GM12878 (cell line): ENCODE measurements around the gene ST7. TPM values are rescaled to one million over a fixed set of nuclear protein-coding genes. Genes with fewer than 3 reads are reported as not detected.
"Not testable (repeated sequence)": the region's sequence is repeated elsewhere in the genome, so short reads cannot be mapped to it uniquely, and the experiment has no call there.

ENCODE experiments used
- ATAC-seq: fragments of 200-7000 bp; cut with Tn5 transposase; 3 replicates; pipeline ENCODE4 v1.9.1; 2020; ENCODE audit warnings: mild to moderate bottlenecking, moderate library complexity
- BruUV-seq: library from RNA; stranded (reverse); fragments of 400-500 nt; replicated peaks from 2 replicates; lab custom pipeline; 2021; lab: Mats Ljungman, UMichigan
- CTCF ChIA-PET: fragments of 300-600 bp; sonication (Branson Sonifier 250); formaldehyde crosslinking; extraction: SDS; loops from one replicate; lab custom pipeline; 2021; ENCODE audit warnings: inconsistent platforms; lab: Yijun Ruan, JAX
- POLR2A ChIA-PET: fragments of 350-600 bp; formaldehyde crosslinking; extraction: SDS; loops from one replicate; lab custom pipeline; 2021; ENCODE audit warnings: inconsistent platforms; lab: Charles Lee
- RAD21 ChIA-PET: fragments of 300-600 bp; sonication (Branson Sonifier 250); formaldehyde crosslinking; loops from one replicate; lab custom pipeline; 2023; ENCODE audit warnings: antibody characterized with exemption; ENCODE audit not compliant: unreplicated experiment; lab: Charles Lee
- SMC1A ChIA-PET: fragments of 300-600 bp; sonication (Branson Sonifier 250); formaldehyde crosslinking; loops from one replicate; lab custom pipeline; 2023; ENCODE audit not compliant: unreplicated experiment, uncharacterized antibody; lab: Charles Lee
- DNase-seq: peaks from one replicate; pipeline ENCODE4 v3.0.0-alpha.2; 2011; ENCODE audit warnings: low read depth, low spot score
- FAIRE-seq: peaks from 3 replicates; lab custom pipeline; 2011; peaks lifted over from hg19 to GRCh38; lab: Jason Lieb, UNC
- H2AFZ ChIP-seq: 2 replicates; pipeline ENCODE4 v1.6.0; 2011; ENCODE audit warnings: low read depth, low read length, control low read depth; ENCODE audit not compliant: control insufficient read depth
- H3K27ac ChIP-seq: 2 replicates; pipeline ENCODE4 v1.5.1; 2011; ENCODE audit warnings: control low read depth; ENCODE audit not compliant: control insufficient read depth, insufficient read depth
- H3K27me3 ChIP-seq, 2 experiments: replicated peaks in 1 of 2; 2 replicates each; pipeline versions ENCODE4 v1.6.0 to v1.6.1; 2011; ENCODE audit warnings: low read length in 1 of 2; ENCODE audit not compliant: control insufficient read depth in 2 of 2, insufficient read depth in 2 of 2
- H3K36me3 ChIP-seq, 2 experiments: 2 replicates each; pipeline ENCODE4 v1.5.1; 2011; ENCODE audit warnings: low read length in 1 of 2; ENCODE audit not compliant: control insufficient read depth in 2 of 2, insufficient read depth in 2 of 2
- H3K4me1 ChIP-seq: 2 replicates; pipeline ENCODE4 v1.6.1; 2011; ENCODE audit warnings: mild to moderate bottlenecking, low read length, moderate library complexity, mixed read lengths; ENCODE audit not compliant: control insufficient read depth, insufficient read depth
- H3K4me2 ChIP-seq: 2 replicates; pipeline ENCODE4 v1.6.0; 2011; ENCODE audit warnings: control low read depth; ENCODE audit not compliant: control insufficient read depth, insufficient read depth
- H3K4me3 ChIP-seq: fragments of 200-600 bp; sonication (generic); 2 replicates; pipeline ENCODE4 v1.5.1; 2016
- H3K79me2 ChIP-seq: 2 replicates; pipeline ENCODE4 v1.6.0; 2011; ENCODE audit warnings: low read length; ENCODE audit not compliant: control insufficient read depth, insufficient read depth
- H3K9ac ChIP-seq: 2 replicates; pipeline ENCODE4 v1.8.0; 2011; ENCODE audit warnings: low read length, control low read depth, mixed read lengths; ENCODE audit not compliant: control insufficient read depth, insufficient read depth
- H3K9me3 ChIP-seq: replicated peaks from 3 replicates; pipeline ENCODE4 v1.5.1; 2011; ENCODE audit warnings: mild to moderate bottlenecking, low read length; ENCODE audit not compliant: control insufficient read depth, insufficient read depth
- H4K20me1 ChIP-seq: 2 replicates; pipeline ENCODE4 v1.6.0; 2011; ENCODE audit not compliant: control insufficient read depth, insufficient read depth
- KLF5 ChIP-seq: fragments of 450-650 bp; IDR thresholded peaks from 2 replicates; pipeline ENCODE4 v1.6.1; 2014; ENCODE audit warnings: mild to moderate bottlenecking; ENCODE audit not compliant: partially characterized antibody
- NBN ChIP-seq: fragments of 450-650 bp; IDR thresholded peaks from 2 replicates; pipeline ENCODE4 v1.6.1; 2016
- NFYA ChIP-seq: IDR thresholded peaks from 2 replicates; pipeline ENCODE4 v1.6.1; 2011; ENCODE audit warnings: low read depth, mild to moderate bottlenecking, low read length, improper control_type of control experiment, borderline replicate concordance
- YBX1 ChIP-seq: fragments of 450-650 bp; IDR thresholded peaks from 2 replicates; pipeline ENCODE4 v1.6.1; 2016; ENCODE audit warnings: antibody characterized with exemption
- WGBS: methylation state at CpG from one replicate; pipeline ENCODE4 v1.1.6; 2016; ENCODE audit warnings: low lambda C conversion rate; ENCODE audit not compliant: insufficient replicate concordance, insufficient coverage; ENCODE audit errors: missing lambda C conversion rate; 5-methylcytosine and 5-hydroxymethylcytosine counted together
- in situ Hi-C: fragments of 300-500 bp; cut with MboI; formaldehyde crosslinking; loops from 9 replicates; pipeline ENCODE4 v1.14.3; 2018; ENCODE audit warnings: mixed read lengths
- intact Hi-C: fragments of 100-400 bp; cut with micrococcal nuclease; formaldehyde crosslinking; loops from one replicate; pipeline ENCODE4 v1.14.2; 2022; ENCODE audit not compliant: unreplicated experiment
- polyA plus RNA-seq, 11 experiments: library from polyadenylated mRNA; depleted of rRNA in 4 of 11; unstranded in 6 of 11; stranded (reverse) in 5 of 11; fragments of >200 nt; fragmentation: Nextera tagmentation in 4 of 11; fragmentation: Illumina TruSeq in 1 of 11; extraction: Ambion mirVana in 4 of 11; extraction: Trizol in 1 of 11; gene quantifications; 1 replicate in 1 of 11; 2 replicates in 10 of 11; pipeline versions ENCODE4 v1.2.1 to v1.2.3, GENCODE V29; 2011 to 2016; ENCODE audit warnings: inconsistent platforms in 2 of 11, missing spikeins in 2 of 11, low read depth in 1 of 11
- total RNA-seq, 4 experiments: library from RNA; depleted of rRNA in 3 of 4; stranded (reverse); fragments of >200 nt in 3 of 4; fragmentation: Illumina TruSeq in 1 of 4; extraction: Trizol in 1 of 4; gene quantifications; 2 replicates each; pipeline versions ENCODE4 v1.2.1 to v1.2.3, GENCODE V29; 2013 to 2021
- TF ChIP-seq, protein P1 (sequence below): IDR thresholded peaks from 2 replicates; pipeline ENCODE4 v1.6.1; 2012; ENCODE audit warnings: improper control_type of control experiment, low read depth, low read length; ENCODE audit not compliant: insufficient replicate concordance
- TF ChIP-seq, protein P2 (sequence below): IDR thresholded peaks from 2 replicates; pipeline ENCODE4 v1.6.1; 2012; ENCODE audit warnings: mild to moderate bottlenecking, low read depth, low read length

ST7 gene
- total and polyA plus RNA-seq, 10 of the 15 experiments (the other 5 are each of a cell fraction or from before 2014, with no cell fraction given) = 27.7 to 76.4 (median 53.6) TPM

DNA sequence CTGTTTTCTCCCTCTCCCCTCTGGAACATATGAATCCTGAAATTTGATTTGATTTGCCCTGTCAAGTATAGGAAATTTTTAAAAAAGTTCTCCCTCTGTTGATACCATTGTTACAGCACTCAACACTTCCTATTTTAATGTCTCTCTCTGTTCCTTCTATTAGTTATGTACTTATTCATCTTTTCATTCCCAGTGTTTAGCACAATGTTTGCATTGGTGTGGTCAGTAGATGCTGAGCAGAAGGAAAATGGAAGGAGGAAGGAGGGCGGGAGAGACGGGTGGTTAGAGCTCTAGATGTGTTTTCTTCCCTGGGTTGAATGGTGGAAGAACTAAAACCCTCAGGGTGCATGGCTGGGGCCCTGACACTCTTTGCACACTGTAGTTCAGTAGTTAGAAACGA is 290.1 kb downstream of the ST7 start (continued):
- no peak for TF ChIP-seq YBX1

DNA sequence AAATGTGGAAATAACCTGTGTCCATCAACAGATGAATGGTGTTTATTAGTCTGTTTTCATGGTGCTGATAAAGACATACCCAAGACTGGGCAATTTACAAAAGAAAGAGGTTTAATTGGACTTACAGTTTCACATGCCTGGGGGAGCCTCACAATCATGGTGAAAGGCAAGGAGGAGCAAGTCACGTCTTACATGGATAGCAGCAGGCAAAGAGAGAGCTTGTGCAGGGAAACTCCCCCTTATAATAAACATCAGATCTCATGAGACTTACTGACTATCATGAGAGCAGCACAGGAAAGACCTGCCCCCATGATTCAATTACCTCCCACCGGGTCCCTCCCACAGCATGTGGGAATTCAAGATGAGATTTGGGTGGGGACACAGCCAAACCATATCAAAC is 292.4 kb downstream of the ST7 start:
- WGBS = 44% methylated on average over 2 of the region's 2 CpGs
- FAIRE-seq, H2AFZ ChIP-seq, BruUV-seq, POLR2A ChIA-PET, H3K4me1 ChIP-seq, ATAC-seq, H3K79me2 ChIP-seq, H3K27ac ChIP-seq, H3K4me3 ChIP-seq, in situ Hi-C loops, H3K9me3 ChIP-seq, H3K9ac ChIP-seq, CTCF ChIA-PET, H3K36me3 ChIP-seq, H3K27me3 ChIP-seq, RAD21 ChIA-PET, DNase-seq, intact Hi-C loops, H4K20me1 ChIP-seq, H3K4me2 ChIP-seq: not testable (repeated sequence)
- TF ChIP-seq KLF5 = peak; percentile 40
- SMC1A ChIA-PET = interaction anchor here (0.9 kb wide), 1 partner anchor 14 kb away, joined by 3 read pairs; no protein-coding TSS in a partner anchor

DNA sequence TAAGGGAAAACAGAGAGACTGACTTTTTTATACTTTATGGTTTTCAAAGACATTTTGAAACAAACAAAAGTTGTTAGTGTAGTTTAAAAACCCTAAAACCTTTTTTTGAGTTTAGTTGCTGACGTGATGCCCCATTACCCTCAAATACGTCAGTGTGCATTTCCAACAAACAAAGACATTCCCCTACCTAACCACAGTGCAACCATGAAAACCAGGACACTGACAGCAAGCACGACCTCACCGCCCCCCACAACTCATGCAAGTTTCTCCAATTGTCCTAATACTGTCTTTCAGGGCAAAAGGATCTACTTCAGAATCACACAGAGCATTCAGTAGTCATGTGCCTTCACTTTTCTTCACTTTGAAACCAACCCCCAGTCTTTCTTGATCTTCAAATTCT is 294.5 kb downstream of the ST7 start:
- CTCF ChIA-PET = no interaction called here
- RAD21 ChIA-PET = interaction anchor here (0.9 kb wide), 1 partner anchor 17 kb away, joined by 3 read pairs; no protein-coding TSS in a partner anchor
- DNase-seq = no peak
- in situ Hi-C loops (no loop called here), intact Hi-C loops (no loop called here)
- no TSS peak for BruUV-seq
- peaks cover 2% of the 10 kb centered on the region; the same call in 2 of the 3 replicates for H3K9me3 ChIP-seq
- POLR2A ChIA-PET = no interaction called here
- no peak overlapping the region for H3K4me3 ChIP-seq
- peaks cover 4% of the 10 kb centered on the region for H3K4me1 ChIP-seq
- H3K79me2 ChIP-seq = no peaks in the 10 kb centered on the region
- H2AFZ ChIP-seq = no peak overlapping the region
- no peaks in the 10 kb centered on the region for H3K27me3 ChIP-seq
- no peak overlapping the region for H3K9ac ChIP-seq
- SMC1A ChIA-PET = interaction anchor here (1.0 to 1.4 kb wide), 3 partner anchors 10 to 19 kb away, joined by 3 to 6 read pairs (median 4); no protein-coding TSS in a partner anchor
- no peak for FAIRE-seq
- 0% methylated on average over 4 of the region's 4 CpGs for WGBS
- no peak overlapping the region for H3K27ac ChIP-seq
- ATAC-seq = peak; percentile 11; the same call in 1 of the 3 replicates
- no peaks in the 10 kb centered on the region for H3K36me3 ChIP-seq
- H4K20me1 ChIP-seq = no peaks in the 10 kb centered on the region
- no peak overlapping the region for H3K4me2 ChIP-seq
- no peak for TF ChIP-seq NBN
- TF ChIP-seq, protein P1, sequence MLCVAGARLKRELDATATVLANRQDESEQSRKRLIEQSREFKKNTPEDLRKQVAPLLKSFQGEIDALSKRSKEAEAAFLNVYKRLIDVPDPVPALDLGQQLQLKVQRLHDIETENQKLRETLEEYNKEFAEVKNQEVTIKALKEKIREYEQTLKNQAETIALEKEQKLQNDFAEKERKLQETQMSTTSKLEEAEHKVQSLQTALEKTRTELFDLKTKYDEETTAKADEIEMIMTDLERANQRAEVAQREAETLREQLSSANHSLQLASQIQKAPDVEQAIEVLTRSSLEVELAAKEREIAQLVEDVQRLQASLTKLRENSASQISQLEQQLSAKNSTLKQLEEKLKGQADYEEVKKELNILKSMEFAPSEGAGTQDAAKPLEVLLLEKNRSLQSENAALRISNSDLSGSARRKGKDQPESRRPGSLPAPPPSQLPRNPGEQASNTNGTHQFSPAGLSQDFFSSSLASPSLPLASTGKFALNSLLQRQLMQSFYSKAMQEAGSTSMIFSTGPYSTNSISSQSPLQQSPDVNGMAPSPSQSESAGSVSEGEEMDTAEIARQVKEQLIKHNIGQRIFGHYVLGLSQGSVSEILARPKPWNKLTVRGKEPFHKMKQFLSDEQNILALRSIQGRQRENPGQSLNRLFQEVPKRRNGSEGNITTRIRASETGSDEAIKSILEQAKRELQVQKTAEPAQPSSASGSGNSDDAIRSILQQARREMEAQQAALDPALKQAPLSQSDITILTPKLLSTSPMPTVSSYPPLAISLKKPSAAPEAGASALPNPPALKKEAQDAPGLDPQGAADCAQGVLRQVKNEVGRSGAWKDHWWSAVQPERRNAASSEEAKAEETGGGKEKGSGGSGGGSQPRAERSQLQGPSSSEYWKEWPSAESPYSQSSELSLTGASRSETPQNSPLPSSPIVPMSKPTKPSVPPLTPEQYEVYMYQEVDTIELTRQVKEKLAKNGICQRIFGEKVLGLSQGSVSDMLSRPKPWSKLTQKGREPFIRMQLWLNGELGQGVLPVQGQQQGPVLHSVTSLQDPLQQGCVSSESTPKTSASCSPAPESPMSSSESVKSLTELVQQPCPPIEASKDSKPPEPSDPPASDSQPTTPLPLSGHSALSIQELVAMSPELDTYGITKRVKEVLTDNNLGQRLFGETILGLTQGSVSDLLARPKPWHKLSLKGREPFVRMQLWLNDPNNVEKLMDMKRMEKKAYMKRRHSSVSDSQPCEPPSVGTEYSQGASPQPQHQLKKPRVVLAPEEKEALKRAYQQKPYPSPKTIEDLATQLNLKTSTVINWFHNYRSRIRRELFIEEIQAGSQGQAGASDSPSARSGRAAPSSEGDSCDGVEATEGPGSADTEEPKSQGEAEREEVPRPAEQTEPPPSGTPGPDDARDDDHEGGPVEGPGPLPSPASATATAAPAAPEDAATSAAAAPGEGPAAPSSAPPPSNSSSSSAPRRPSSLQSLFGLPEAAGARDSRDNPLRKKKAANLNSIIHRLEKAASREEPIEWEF = no peak
- no peak for TF ChIP-seq NFYA
- TF ChIP-seq, protein P2, sequence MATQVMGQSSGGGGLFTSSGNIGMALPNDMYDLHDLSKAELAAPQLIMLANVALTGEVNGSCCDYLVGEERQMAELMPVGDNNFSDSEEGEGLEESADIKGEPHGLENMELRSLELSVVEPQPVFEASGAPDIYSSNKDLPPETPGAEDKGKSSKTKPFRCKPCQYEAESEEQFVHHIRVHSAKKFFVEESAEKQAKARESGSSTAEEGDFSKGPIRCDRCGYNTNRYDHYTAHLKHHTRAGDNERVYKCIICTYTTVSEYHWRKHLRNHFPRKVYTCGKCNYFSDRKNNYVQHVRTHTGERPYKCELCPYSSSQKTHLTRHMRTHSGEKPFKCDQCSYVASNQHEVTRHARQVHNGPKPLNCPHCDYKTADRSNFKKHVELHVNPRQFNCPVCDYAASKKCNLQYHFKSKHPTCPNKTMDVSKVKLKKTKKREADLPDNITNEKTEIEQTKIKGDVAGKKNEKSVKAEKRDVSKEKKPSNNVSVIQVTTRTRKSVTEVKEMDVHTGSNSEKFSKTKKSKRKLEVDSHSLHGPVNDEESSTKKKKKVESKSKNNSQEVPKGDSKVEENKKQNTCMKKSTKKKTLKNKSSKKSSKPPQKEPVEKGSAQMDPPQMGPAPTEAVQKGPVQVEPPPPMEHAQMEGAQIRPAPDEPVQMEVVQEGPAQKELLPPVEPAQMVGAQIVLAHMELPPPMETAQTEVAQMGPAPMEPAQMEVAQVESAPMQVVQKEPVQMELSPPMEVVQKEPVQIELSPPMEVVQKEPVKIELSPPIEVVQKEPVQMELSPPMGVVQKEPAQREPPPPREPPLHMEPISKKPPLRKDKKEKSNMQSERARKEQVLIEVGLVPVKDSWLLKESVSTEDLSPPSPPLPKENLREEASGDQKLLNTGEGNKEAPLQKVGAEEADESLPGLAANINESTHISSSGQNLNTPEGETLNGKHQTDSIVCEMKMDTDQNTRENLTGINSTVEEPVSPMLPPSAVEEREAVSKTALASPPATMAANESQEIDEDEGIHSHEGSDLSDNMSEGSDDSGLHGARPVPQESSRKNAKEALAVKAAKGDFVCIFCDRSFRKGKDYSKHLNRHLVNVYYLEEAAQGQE = no peak
